Measurements from ENCODE around the gene AWAT2.

- TF ChIP-seq POLR2A (IDR thresholded peaks at IDR 0.05): no peak
- no peak for TF ChIP-seq CTCF (IDR thresholded peaks at IDR 0.05)
- no peak for TF ChIP-seq EP300 (IDR thresholded peaks at IDR 0.05)
These were observed 7.7 kb downstream of the AWAT2 start for GRCh38 chrX:70041993-70042392.

Data from ovary (tissue), 3 donors.